HG03280 (cell line): ENCODE measurements around the gene CCDC200.
"Not testable (repeated sequence)": the region's sequence is repeated elsewhere in the genome, so short reads cannot be mapped to it uniquely, and the experiment has no call there.

Source experiments
- ATAC-seq: cut with Tn5 transposase; IDR thresholded peaks from one replicate; pipeline ENCODE4 v1.9.1; 2021; ENCODE audit warnings: mild to moderate bottlenecking, moderate library complexity; ENCODE audit not compliant: unreplicated experiment

Gene CCDC200

DNA sequence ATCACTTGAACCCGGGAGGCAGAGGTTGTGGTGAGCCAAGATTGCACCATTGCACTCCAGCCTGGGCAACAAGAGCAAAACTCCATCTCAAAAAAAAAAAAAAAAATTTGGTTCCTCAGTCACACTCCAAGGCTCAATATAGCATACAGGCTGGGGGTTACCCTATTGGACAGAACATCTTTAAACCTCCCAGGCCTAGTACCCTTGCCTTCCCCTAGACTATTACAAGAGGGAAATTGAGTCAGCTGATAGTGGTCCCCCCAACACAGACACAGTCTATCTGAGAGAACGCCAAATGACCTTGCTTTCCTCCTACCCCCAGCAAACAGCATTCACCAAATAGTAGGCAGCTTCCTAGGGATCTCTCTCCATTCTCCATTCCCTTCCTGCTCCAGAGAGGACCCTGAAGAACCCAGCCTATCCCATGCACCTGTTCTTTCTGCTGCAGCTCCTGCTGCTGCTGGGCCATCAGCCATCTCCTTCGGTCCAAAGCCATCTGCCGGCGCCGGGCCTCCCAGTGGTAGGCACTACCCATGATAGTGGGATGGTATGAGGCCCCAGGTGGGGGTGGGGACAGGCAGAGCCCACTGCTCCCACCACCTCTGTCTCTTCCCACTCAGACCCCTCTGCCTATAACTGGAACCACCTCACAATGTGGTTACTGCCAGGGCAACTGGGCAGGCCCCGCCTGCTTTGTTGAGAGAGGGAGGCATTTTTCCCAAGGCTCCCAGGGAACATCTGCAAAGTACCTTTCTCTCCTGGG is at the start of gene CCDC200:
Gene CCDC200, minus strand, starts transcription at position 604 of the 763 bp plus-strand sequence. Its CDS starts 69 bp downstream, at position 535.
- ATAC-seq = not testable (repeated sequence)

DNA sequence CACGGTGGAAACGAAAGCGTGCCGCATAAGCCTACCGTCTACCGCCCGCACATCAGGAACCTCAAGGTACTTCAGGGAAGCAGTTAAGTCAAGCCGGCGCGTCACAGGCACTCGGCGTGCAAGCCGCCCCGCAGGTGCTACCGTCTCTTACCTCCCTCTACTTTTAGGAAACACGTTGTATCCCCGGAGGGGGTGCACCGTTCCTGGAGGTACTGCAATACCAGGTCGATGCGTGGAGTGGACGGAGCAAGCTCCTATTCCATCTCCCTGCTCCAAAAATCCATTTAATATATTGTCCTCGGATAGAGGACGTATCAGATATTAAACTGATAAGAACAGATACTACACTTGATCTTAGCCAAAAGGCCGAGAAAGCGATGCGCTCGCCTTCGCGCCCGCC is 44.5 kb upstream of the CCDC200 start:
- ATAC-seq = not testable (repeated sequence)

DNA sequence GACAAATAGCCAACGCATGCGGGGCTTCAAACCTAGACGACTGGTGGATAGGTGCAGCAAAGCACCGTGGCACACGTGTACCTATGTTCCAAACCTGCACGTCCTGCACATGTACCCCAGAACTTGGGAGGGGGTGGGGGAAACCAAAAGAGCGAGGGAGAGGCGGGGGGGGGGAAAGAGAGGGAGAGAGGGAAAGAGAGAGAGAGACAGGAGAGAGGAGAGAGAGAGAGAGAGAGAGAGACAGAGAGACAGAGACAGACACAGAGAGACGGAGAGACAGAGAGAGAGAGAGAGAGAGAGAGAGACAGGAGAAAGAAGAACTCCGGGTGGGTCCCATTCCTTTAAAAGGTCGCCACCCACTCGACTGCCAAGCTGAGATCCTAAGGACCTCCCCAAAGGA is 44.1 kb upstream of the CCDC200 start:
- ATAC-seq = not testable (repeated sequence)

DNA sequence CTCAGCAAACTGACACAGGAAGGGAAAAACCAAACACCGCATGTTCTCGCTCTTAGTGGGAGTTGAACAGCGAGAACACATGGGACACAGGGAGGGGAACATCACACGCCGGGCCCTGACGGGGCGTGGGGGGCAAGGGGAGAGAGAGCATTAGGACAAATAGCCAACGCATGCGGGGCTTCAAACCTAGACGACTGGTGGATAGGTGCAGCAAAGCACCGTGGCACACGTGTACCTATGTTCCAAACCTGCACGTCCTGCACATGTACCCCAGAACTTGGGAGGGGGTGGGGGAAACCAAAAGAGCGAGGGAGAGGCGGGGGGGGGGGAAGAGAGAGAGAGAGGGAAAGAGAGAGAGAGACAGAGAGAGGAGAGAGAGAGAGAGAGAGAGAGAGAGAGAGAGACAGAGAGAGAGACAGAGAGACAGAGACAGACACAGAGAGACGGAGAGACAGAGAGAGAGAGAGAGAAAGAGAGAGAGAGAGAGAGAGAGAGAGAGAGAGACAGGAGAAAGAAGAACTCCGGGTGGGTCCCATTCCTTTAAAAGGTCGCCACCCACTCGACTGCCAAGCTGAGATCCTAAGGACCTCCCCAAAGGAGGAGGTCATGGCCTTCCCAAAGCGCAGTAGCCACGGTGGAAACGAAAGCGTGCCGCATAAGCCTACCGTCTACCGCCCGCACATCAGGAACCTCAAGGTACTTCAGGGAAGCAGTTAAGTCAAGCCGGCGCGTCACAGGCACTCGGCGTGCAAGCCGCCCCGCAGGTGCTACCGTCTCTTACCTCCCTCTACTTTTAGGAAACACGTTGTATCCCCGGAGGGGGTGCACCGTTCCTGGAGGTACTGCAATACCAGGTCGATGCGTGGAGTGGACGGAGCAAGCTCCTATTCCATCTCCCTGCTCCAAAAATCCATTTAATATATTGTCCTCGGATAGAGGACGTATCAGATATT is 42.4 kb upstream of the CCDC200 start:
- ATAC-seq = not testable (repeated sequence)

DNA sequence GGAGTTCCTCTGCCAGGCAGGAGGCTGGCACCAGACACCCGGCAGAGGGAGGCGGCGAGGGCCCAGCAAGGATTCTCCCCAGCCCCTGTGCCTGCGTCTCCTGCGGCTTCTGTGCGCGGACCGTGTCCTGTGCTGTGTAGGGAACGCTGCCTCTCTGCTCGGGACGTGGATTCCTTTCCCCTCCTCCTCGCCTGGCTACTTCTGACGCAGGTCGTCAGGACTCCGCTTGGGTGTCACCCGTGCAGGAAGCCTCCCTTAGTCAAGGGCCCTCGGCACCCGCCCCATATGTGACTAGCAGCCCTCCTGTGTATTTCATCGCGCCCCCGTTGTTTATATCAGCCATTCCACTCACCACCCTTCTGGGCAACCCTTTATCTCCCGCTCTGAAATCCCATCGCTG is 18.0 kb upstream of the CCDC200 start:
- not testable (repeated sequence) for ATAC-seq

DNA sequence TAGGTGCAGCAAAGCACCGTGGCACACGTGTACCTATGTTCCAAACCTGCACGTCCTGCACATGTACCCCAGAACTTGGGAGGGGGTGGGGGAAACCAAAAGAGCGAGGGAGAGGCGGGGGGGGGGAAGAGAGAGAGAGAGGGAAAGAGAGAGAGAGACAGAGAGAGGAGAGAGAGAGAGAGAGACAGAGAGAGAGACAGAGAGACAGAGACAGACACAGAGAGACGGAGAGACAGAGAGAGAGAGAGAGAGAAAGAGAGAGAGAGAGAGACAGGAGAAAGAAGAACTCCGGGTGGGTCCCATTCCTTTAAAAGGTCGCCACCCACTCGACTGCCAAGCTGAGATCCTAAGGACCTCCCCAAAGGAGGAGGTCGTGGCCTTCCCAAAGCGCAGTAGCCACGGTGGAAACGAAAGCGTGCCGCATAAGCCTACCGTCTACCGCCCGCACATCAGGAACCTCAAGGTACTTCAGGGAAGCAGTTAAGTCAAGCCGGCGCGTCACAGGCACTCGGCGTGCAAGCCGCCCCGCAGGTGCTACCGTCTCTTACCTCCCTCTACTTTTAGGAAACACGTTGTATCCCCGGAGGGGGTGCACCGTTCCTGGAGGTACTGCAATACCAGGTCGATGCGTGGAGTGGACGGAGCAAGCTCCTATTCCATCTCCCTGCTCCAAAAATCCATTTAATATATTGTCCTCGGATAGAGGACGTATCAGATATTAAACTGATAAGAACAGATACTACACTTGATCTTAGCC is 12.4 kb upstream of the CCDC200 start:
- not testable (repeated sequence) for ATAC-seq

DNA sequence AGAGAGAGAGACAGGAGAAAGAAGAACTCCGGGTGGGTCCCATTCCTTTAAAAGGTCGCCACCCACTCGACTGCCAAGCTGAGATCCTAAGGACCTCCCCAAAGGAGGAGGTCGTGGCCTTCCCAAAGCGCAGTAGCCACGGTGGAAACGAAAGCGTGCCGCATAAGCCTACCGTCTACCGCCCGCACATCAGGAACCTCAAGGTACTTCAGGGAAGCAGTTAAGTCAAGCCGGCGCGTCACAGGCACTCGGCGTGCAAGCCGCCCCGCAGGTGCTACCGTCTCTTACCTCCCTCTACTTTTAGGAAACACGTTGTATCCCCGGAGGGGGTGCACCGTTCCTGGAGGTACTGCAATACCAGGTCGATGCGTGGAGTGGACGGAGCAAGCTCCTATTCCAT is 11.2 kb upstream of the CCDC200 start:
- not testable (repeated sequence) for ATAC-seq

DNA sequence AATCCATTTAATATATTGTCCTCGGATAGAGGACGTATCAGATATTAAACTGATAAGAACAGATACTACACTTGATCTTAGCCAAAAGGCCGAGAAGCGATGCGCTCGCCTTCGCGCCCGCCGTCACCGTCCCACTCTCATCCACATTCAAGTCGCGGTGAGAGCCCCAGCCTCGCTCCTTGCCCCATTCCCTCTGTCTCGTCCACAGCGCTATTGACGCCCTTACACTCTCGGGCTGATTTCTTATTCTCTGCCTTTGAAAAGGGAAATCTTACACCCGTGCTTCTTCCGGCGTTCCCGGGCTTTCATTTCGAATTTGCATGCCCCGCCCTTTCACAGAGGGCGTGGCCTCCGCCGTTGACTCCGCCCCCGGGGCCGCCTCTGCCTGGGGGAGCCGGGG is 5.5 kb upstream of the CCDC200 start, which contains the start of gene RNU2-1:
Gene RNU2-1, minus strand, starts transcription at position 101 of the 400 bp plus-strand sequence.
- not testable (repeated sequence) for ATAC-seq

DNA sequence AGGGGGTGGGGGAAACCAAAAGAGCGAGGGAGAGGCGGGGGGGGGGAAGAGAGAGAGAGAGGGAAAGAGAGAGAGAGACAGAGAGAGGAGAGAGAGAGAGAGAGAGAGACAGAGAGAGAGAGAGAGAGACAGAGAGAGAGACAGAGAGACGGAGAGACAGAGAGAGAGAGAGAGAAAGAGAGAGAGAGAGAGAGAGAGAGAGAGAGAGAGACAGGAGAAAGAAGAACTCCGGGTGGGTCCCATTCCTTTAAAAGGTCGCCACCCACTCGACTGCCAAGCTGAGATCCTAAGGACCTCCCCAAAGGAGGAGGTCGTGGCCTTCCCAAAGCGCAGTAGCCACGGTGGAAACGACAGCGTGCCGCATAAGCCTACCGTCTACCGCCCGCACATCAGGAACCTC is 4.8 kb upstream of the CCDC200 start:
- ATAC-seq = not testable (repeated sequence)

DNA sequence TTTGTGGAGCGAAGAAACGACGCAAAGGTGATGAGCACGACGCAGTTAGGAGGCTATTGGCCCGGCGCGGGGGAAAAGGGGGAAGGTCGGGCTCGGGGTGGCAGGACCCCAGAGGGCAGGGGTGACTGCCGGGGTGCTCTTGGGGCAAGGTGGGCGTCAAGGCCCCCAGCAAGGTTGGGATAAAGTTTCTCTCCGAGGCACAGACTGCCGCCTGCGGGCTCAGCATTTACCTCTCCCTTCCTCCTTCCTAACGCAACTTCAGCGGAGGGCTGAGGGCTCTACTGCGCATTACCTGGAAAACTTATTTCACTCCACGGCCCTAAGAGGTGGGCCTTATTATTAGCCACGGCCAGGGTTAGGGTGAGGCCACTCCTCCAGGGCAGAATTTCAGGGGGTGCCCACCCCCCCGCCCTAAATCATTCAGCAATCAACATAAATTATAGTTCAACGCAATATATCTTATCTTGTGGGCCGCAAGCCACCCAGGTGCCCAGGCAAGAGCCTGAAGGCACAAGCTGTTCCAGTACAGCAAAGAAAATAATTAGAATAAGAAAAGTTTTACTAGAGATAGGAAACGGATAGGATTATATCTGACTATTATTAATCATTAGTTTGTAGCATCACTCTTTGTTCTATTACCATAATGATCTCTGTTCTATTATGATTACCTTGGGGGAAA is 3.7 kb upstream of the CCDC200 start:
- not testable (repeated sequence) for ATAC-seq

DNA sequence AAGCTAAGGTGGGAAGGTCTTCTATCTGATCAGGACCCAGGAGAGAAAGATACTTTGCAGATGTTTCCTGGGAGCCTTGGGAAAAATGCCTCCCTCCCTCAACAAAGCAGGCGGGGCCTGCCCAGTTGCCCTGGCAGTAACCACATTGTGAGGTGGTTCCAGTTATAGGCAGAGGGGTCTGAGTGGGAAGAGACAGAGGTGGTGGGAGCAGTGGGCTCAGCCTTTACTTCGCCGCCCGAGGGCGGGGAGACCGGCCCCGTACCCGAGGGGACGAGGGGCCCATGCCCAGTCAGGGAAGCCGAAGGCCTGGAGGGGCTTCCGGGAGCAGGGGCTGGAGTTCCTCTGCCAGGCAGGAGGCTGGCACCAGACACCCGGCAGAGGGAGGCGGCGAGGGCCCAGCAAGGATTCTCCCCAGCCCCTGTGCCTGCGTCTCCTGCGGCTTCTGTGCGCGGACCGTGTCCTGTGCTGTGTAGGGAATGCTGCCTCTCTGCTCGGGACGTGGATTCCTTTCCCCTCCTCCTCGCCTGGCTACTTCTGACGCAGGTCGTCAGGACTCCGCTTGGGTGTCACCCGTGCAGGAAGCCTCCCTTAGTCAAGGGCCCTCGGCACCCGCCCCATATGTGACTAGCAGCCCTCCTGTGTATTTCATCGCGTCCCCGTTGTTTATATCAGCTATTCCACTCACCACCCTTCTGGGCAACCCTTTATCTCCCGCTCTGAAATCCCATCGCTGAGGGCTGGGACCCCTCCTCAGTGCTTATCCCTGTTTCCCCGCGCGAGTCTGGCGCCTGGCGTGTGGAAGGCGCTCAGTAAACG is 3.0 kb upstream of the CCDC200 start:
- ATAC-seq = not testable (repeated sequence)

DNA sequence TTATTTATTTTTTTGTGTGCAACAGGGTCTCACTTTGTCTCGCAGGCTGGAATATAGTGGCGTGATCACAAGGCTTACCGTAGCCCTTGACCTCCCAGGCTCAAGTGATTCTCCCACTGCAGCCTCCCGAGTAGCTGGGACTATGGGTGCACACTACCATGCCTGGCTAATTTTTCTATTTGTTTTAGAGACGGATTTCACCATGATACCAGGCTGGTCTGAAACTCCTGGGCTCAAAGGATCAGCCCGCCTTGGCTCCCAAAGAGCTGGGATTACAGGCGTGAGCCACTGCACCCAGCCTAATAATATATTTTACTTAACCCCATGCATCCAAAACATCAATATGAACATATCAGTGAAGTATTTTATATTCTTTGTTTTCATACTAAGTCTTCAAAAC is 2.0 kb downstream of the CCDC200 start:
- no peak for ATAC-seq

DNA sequence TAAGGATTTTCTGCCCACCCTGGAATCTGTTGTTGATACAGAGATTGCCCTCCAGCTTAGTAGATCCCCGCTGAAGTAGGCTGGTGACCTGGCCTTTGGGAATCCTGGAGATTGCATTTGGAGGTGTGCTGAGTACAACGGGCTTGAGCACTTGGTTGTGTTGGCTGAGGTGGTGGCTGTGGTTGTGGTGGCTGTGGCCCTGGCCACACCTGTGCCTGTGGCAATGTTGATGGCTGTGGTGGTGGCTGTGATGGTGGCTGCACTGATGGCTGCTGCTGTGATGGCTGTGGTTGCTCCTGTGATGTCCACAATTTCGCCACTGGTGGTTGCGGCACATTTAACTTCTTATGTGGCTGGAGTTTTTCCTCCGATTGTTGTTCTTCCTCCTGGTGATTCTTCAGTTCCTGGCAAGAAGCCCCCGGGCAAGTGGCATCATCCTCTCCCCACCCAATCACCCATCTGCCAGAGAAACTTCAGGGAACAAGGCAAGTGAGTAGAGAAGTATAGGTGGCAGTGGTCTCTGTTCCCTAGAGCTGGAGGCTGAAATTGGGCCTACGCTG is 4.2 kb downstream of the CCDC200 start:
- no peak for ATAC-seq

DNA sequence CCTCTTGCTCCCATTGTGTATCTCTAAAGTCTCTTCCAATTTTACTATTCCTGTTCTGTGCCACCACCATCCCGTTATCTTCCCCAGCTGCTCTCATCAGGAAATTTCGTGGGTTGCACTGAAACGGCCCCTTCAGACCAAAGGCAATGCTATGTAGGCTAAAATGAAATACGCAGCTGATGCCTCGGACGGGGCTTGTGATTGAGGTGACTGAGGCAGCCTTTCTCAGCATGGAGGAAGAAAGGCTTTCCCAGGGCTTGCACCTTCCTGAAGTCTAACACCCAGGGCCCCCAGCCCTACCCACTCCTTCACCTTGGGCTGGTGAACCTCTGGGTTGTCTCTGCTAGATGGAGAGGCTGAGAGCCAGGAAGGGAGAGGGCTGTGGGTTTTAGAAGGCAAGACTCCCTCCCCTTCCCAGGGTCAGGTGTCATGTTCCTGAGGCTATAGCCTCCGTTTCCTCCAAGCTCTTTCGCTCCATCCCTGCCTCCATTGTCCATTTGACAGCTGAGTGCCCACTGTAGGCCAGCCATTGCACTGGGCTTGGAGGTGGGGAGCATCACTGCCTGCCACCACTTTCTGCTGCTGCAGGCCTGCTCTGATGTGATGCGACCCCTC is 7.8 kb downstream of the CCDC200 start:
- no peak for ATAC-seq

DNA sequence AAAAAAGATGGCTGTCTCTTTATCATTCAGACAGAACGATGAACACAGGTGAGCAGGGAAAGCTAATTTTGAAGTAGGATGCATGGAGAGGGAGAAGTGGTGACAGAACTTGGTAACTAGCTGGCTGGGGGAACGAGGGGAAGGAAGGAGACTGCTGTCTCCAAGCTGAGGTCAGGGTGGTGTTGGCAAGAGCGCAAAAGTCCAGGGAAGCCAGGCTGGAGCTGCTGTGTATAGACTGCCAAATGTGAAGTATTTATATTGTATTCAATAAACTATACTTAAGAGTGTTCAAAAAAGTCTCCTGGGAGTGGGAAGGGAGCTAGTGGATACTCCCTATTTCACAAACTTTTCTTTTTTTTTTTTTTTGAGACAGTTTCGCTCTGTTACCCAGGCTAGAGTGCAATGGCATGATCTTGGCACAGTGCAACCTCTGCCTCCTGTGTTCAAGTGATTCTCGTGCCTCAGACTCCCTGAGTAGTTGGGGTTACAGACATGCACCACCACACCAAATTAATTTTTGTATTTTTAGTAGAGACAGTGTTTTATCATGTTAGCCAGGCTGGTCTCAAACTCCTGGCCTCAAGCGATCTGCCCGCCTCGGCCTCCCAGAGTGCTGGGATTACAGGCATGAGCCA is 8.6 kb downstream of the CCDC200 start:
- no peak for ATAC-seq

DNA sequence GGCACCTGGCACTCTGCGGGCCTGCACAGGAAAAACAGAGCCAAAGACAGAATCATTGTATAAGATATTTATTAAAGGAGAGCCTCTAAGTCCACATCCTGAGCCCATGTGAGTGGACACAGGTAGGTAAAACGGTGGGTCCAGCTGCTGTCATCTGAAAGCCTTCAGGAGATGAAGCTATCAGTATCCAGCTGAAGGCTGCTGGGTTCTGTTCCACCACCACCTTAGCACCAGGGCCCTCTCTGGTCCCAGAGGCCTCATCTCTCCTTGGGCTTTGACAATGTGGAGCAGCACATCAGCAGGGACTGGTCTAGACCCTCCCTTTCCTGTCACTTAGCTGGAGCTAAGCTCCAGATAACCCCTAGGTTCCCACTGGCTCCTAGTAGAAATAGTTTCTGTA is 9.4 kb downstream of the CCDC200 start:
- no peak for ATAC-seq

DNA sequence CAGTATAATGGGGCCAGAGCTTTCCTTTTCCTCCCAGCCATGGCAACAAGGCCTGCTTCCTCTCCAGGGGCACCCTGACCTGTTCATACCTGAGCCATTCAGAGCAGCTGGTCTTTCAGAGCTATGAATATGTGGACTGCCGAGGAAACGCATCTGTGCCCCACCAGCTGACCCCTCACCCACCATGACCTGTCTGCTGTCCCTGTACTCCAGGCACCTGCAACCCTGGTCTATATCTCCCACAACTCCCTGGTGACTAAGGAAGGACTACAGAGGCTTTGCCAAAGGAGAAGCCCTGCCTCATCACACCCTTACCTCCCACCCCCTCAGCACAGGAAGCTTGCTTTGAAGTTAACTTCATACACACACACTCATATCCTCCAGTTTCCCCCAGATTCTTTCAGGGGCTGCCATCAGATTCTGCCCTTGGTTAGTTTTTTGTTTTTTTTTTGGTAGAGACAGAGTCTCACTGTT is 10.8 kb downstream of the CCDC200 start:
- no peak for ATAC-seq
